Spleen (tissue), 11 donors: ENCODE measurements around the gene PPP1CC. TPM values are rescaled to one million over a fixed set of nuclear protein-coding genes. Genes with fewer than 3 reads are reported as not detected.

ENCODE experiments used
- DNase-seq: peaks from one replicate; pipeline ENCODE4 v3.0.0-alpha.2; 2020
- H3K27ac ChIP-seq, 8 donors: fragments of 200-600 bp; sonication (generic) in 7 of 8; 1 replicate in 4 of 8; 2 replicates in 4 of 8; pipeline versions ENCODE4 v1.5.0 to v1.8.0; 2016 to 2021; ENCODE audit warnings: inconsistent platforms in 4 of 8, mild to moderate bottlenecking in 4 of 8, moderate library complexity in 1 of 8
- H3K27me3 ChIP-seq, 7 donors: fragments of 200-600 bp; sonication (generic) in 6 of 7; replicated peaks in 1 of 7; 1 replicate in 4 of 7; 2 replicates in 3 of 7; pipeline versions ENCODE4 v1.5.0 to v1.8.0; 2016 to 2021; ENCODE audit warnings: inconsistent platforms in 3 of 7, mild to moderate bottlenecking in 1 of 7
- H3K36me3 ChIP-seq, 6 donors: fragments of 200-600 bp; sonication (generic) in 5 of 6; 1 replicate in 4 of 6; 2 replicates in 2 of 6; pipeline versions ENCODE4 v1.5.0 to v1.8.0; 2016 to 2021; ENCODE audit warnings: inconsistent platforms in 2 of 6
- H3K4me1 ChIP-seq, 6 donors: fragments of 200-600 bp; sonication (generic) in 5 of 6; 1 replicate in 3 of 6; 2 replicates in 3 of 6; pipeline versions ENCODE4 v1.5.0 to v1.8.0; 2016 to 2021; ENCODE audit warnings: inconsistent platforms in 3 of 6
- H3K4me3 ChIP-seq, 8 donors: fragments of 200-600 bp; sonication (generic) in 7 of 8; 1 replicate in 4 of 8; 2 replicates in 4 of 8; pipeline versions ENCODE4 v1.5.0 to v1.8.0; 2016 to 2021; ENCODE audit warnings: inconsistent platforms in 4 of 8, mild to moderate bottlenecking in 4 of 8, moderate library complexity in 2 of 8
- H3K9me3 ChIP-seq, 8 donors: fragments of 200-600 bp; sonication (generic) in 7 of 8; 1 replicate in 4 of 8; 2 replicates in 4 of 8; pipeline versions ENCODE4 v1.5.0 to v1.8.0; 2016 to 2021; ENCODE audit warnings: inconsistent platforms in 4 of 8
- CTCF ChIP-seq, 11 experiments: fragments of 200-600 bp in 7 of 11; fragments of 450-650 bp in 4 of 11; sonication (generic) in 4 of 11; IDR thresholded peaks in 8 of 11; conservative IDR thresholded peaks in 3 of 11; 1 replicate in 7 of 11; 2 replicates in 4 of 11; pipeline versions ENCODE4 v1.4.0 to v1.8.0; 2016 to 2021; ENCODE audit warnings: antibody characterized with exemption in 11 of 11, inconsistent platforms in 4 of 11, mild to moderate bottlenecking in 1 of 11
- POLR2A ChIP-seq, 3 donors: fragments of 450-650 bp; IDR thresholded peaks; one replicate each; pipeline ENCODE4 v1.5.1; 2017; ENCODE audit warnings: antibody characterized with exemption in 3 of 3, mild to moderate bottlenecking in 1 of 3
- POLR2AphosphoS5 ChIP-seq, 3 donors: sonication (generic); formaldehyde crosslinking; IDR thresholded peaks; one replicate each; pipeline ENCODE4 v1.5.1; 2017; ENCODE audit warnings: antibody characterized with exemption in 3 of 3
- WGBS, 5 donors: extraction: QIAGEN DNeasy Blood & Tissue Kit in 3 of 5; methylation state at CpG; one replicate each; pipeline versions ENCODE4 v1.1.5 to v1.1.7; 2013 to 2018; 5-methylcytosine and 5-hydroxymethylcytosine counted together
- intact Hi-C: fragments of 100-400 bp; cut with DNase I; formaldehyde crosslinking; loops from one replicate; pipeline ENCODE4 v1.15.0; 2023; ENCODE audit warnings: low total_unique reads
- polyA plus RNA-seq, 3 donors: library from polyadenylated mRNA; stranded (reverse); fragments of 200-250 nt; gene quantifications; one replicate each; pipeline ENCODE4 v1.2.1, GENCODE V29; 2013
- total RNA-seq, 7 donors: library from RNA; depleted of rRNA in 3 of 7; stranded (reverse); fragments of >200 nt in 3 of 7; fragmentation: NEBNext Ultra II Directional in 4 of 7; extraction: Animal tissue kit (Norgen Biotek cat#: 25700) in 4 of 7; gene quantifications; one replicate each; pipeline versions ENCODE4 v1.1.0 to v1.2.1, GENCODE V29; 2016 to 2021
- donor health status: healthy with polysubstance abuse.
- donor health status: DM: no; HTN: no; CAD: no; lungs with moderate emphysema.
- donor health status: DM: no; HTN: no; CAD: no.
- donor health status: Bipolar disorder and iron deficiency.
- donor health status: healthy.
- donor health status: DM: no; HTN: no; CAD: no.
- donor health status: DM: yes; HTN: yes; CAD: no.

PPP1CC gene
- total and polyA plus RNA-seq, 10 donors: 74.8 to 173 (median 111) TPM

GRCh38 chr12:110704750-110705149 lies 37.9 kb downstream of the PPP1CC start:
- Histone ChIP-seq H3K36me3 (peaks cover 0 to 4% (median 0%) of the 10 kb centered on the region in 6 donors), H3K4me1 (no peaks in the 10 kb centered on the region), H3K27me3 (no peaks in the 10 kb centered on the region), H3K27ac (no peak overlapping the region), H3K9me3 (no peaks in the 10 kb centered on the region), H3K4me3 (no peak overlapping the region)
- no peak for DNase-seq
- TF ChIP-seq POLR2A (IDR thresholded peaks at IDR 0.05) (no peak), POLR2AphosphoS5 (IDR thresholded peaks at IDR 0.05) (no peak), CTCF (IDR thresholded peaks at IDR 0.05 in 8 of 11, conservative IDR thresholded peaks at IDR 0.05 in 3 of 11) (no peak)
- intact Hi-C loops: loop anchor here (10.0 kb wide), 1 partner anchor 190 kb away; no protein-coding TSS in a partner anchor
- WGBS, 5 donors: 47 to 54% (median 48%) methylated on average over 5 of the region's 5 CpGs

DNA sequence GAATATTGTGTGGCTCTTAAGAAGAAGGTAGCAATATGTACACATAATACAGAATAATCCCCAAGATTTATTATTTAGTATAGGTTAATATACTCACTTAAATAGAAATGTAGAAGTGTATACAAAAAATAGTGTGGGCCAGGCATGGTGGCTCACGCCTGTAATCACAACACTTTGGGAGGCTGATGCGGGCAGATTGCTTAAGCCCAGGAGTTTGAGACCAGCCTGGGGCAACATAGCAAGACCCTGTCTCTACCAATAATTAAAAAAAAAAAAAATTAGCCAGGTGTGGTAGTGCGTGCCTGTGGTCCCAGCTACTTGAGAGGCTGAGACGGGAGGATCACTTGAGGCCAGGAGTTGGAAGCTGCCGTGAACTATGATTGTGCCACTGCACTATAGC lies 38.5 kb downstream of the PPP1CC start:
- peaks cover 0 to 4% (median 0%) of the 10 kb centered on the region in 6 donors for H3K36me3 ChIP-seq
- no peak for TF ChIP-seq POLR2AphosphoS5 (IDR thresholded peaks at IDR 0.05)
- TF ChIP-seq POLR2A (IDR thresholded peaks at IDR 0.05): no peak
- intact Hi-C loops: loop anchor here (10.0 kb wide), 1 partner anchor 189 kb away; no protein-coding TSS in a partner anchor
- no peak overlapping the region for H3K4me3 ChIP-seq
- H3K27me3 ChIP-seq: no peaks in the 10 kb centered on the region
- WGBS, 5 donors: 94 to 100% (median 96%) methylated on average over 5 of the region's 5 CpGs
- H3K27ac ChIP-seq: no peak overlapping the region
- H3K9me3 ChIP-seq: no peaks in the 10 kb centered on the region
- DNase-seq: no peak
- peaks cover 0 to 5% (median under 1%) of the 10 kb centered on the region in 6 donors for H3K4me1 ChIP-seq

GRCh38 chr12:110702081-110702480 lies 40.6 kb downstream of the PPP1CC start:
- Histone ChIP-seq H3K27me3 (no peaks in the 10 kb centered on the region), H3K4me3 (no peak overlapping the region), H3K9me3 (no peaks in the 10 kb centered on the region), H3K27ac (no peak overlapping the region), H3K36me3 (no peaks in the 10 kb centered on the region), H3K4me1 (peaks cover 8 to 27% (median 19%) of the 10 kb centered on the region in 6 donors)
- no peak for DNase-seq
- TF ChIP-seq CTCF (IDR thresholded peaks at IDR 0.05 in 8 of 11, conservative IDR thresholded peaks at IDR 0.05 in 3 of 11) (no peak), POLR2A (IDR thresholded peaks at IDR 0.05) (no peak), POLR2AphosphoS5 (IDR thresholded peaks at IDR 0.05) (no peak)
- WGBS, 5 donors: 88 to 93% (median 90%) methylated on average over 5 of the region's 5 CpGs
- intact Hi-C loops: loop anchor here (10.0 kb wide), 1 partner anchor 187 kb away; no protein-coding TSS in a partner anchor

- Histone ChIP-seq H3K4me1 (peaks cover 8 to 48% (median 20%) of the 10 kb centered on the region in 6 donors), H3K27me3 (no peaks in the 10 kb centered on the region), H3K9me3 (no peaks in the 10 kb centered on the region), H3K4me3 (no peak overlapping the region), H3K27ac (peak overlapping the region in 1 of 8 donors; percentile 78), H3K36me3 (no peaks in the 10 kb centered on the region)
- DNase-seq: no peak
- intact Hi-C loops: loop anchor here (10.0 kb wide), 2 partner anchors 85 to 185 kb away; partner anchors contain the start of gene TCTN1
- TF ChIP-seq POLR2A (IDR thresholded peaks at IDR 0.05) (no peak), POLR2AphosphoS5 (IDR thresholded peaks at IDR 0.05) (no peak), CTCF (IDR thresholded peaks at IDR 0.05 in 8 of 11, conservative IDR thresholded peaks at IDR 0.05 in 3 of 11) (no peak)
- 92 to 94% (median 93%) methylated on average over 27 to 28 of the region's 28 CpGs for WGBS, 5 donors
These were observed 42.9 kb downstream of the PPP1CC start for GRCh38 chr12:110699591-110700445.
